HepG2 (cell line): ENCODE data around the gene NDRG3. TPM values are rescaled to one million over a fixed set of nuclear protein-coding genes. Genes with fewer than 3 reads are reported as not detected.

Experiments
- CBX5 ChIP-seq: sonication (generic); formaldehyde crosslinking; IDR thresholded peaks from 2 replicates; pipeline ENCODE4 v1.4.0; 2020; ENCODE audit warnings: missing genetic modification reagents, borderline replicate concordance
- HDAC1 ChIP-seq: sonication (generic); formaldehyde crosslinking; IDR thresholded peaks from 2 replicates; pipeline ENCODE4 v1.5.1; 2020; ENCODE audit warnings: mild to moderate bottlenecking, missing genetic modification reagents
- HMGXB3 ChIP-seq: sonication (generic); formaldehyde crosslinking; IDR thresholded peaks from 2 replicates; pipeline ENCODE4 v1.4.0; 2020; ENCODE audit warnings: missing genetic modification reagents, borderline replicate concordance
- MAX ChIP-seq: IDR thresholded peaks from 2 replicates; pipeline ENCODE4 v1.6.1; 2012; ENCODE audit warnings: inconsistent platforms
- MTF2 ChIP-seq: sonication (generic); formaldehyde crosslinking; IDR thresholded peaks from 2 replicates; pipeline ENCODE4 v1.5.0; 2020; ENCODE audit warnings: missing genetic modification reagents, borderline replicate concordance
- MXD4 ChIP-seq: IDR thresholded peaks from 2 replicates; pipeline ENCODE4 v1.6.1; 2016; ENCODE audit warnings: mild to moderate bottlenecking, missing biosample characterization, missing genetic modification reagents
- PHF8 ChIP-seq: sonication (generic); formaldehyde crosslinking; IDR thresholded peaks from 2 replicates; pipeline ENCODE4 v1.5.0; 2020; ENCODE audit warnings: missing genetic modification reagents
- SALL2 ChIP-seq: sonication (generic); formaldehyde crosslinking; IDR thresholded peaks from 2 replicates; pipeline ENCODE4 v1.8.1; 2023; ENCODE audit warnings: mild to moderate bottlenecking, missing genetic modification reagents, inconsistent platforms
- SNAPC2 ChIP-seq: sonication (generic); formaldehyde crosslinking; IDR thresholded peaks from 2 replicates; pipeline ENCODE4 v1.8.1; 2022; ENCODE audit warnings: mild to moderate bottlenecking, missing genetic modification reagents
- SOX6 ChIP-seq, 2 experiments: fragments of 450-650 bp in 1 of 2; sonication (generic) in 1 of 2; formaldehyde crosslinking in 1 of 2; IDR thresholded peaks; 2 replicates each; pipeline versions ENCODE4 v1.4.0 to v1.6.1; 2017 to 2020; ENCODE audit warnings: antibody characterized with exemption in 1 of 2, mild to moderate bottlenecking in 1 of 2, missing genetic modification reagents in 1 of 2
- TEAD3 ChIP-seq: optimal IDR thresholded peaks from 2 replicates; pipeline ENCODE3; 2016; ENCODE audit warnings: borderline replicate concordance
- YEATS4 ChIP-seq: sonication (generic); formaldehyde crosslinking; IDR thresholded peaks from 2 replicates; pipeline ENCODE4 v1.4.0; 2020; ENCODE audit warnings: missing genetic modification reagents, borderline replicate concordance
- ZBTB44 ChIP-seq: sonication (generic); formaldehyde crosslinking; IDR thresholded peaks from 2 replicates; pipeline ENCODE4 v1.4.0; 2020; ENCODE audit warnings: missing genetic modification reagents
- ZBTB7B ChIP-seq: sonication (generic); formaldehyde crosslinking; IDR thresholded peaks from 2 replicates; pipeline ENCODE4 v1.4.0; 2020; ENCODE audit warnings: missing genetic modification reagents
- ZBTB8A ChIP-seq: sonication (generic); formaldehyde crosslinking; IDR thresholded peaks from 2 replicates; pipeline ENCODE4 v1.4.0; 2020; ENCODE audit warnings: mild to moderate bottlenecking, low read depth, missing genetic modification reagents, borderline replicate concordance
- ZMYM4 ChIP-seq: sonication (generic); formaldehyde crosslinking; IDR thresholded peaks from 2 replicates; pipeline ENCODE4 v1.8.1; 2023; ENCODE audit warnings: mild to moderate bottlenecking, missing genetic modification reagents
- ZNF607 ChIP-seq: sonication (generic); formaldehyde crosslinking; IDR thresholded peaks from 2 replicates; pipeline ENCODE4 v1.5.1; 2020; ENCODE audit warnings: missing genetic modification reagents, mild to moderate bottlenecking, borderline replicate concordance
- ZNF629 ChIP-seq: sonication (generic); formaldehyde crosslinking; conservative IDR thresholded peaks from 2 replicates; pipeline ENCODE4 v1.5.0; 2020; ENCODE audit warnings: missing genetic modification reagents
- ZXDC ChIP-seq: sonication (generic); formaldehyde crosslinking; IDR thresholded peaks from 2 replicates; pipeline ENCODE4 v1.5.0; 2020; ENCODE audit warnings: mild to moderate bottlenecking, missing genetic modification reagents
- polyA plus RNA-seq, 8 experiments: library from polyadenylated mRNA; depleted of rRNA in 3 of 8; stranded (reverse) in 7 of 8; unstranded in 1 of 8; fragments of >200 nt; fragmentation: Illumina TruSeq in 4 of 8; extraction: Trizol in 4 of 8; gene quantifications; 2 replicates each; pipeline versions ENCODE4 v1.2.1 to v1.2.3, GENCODE V29; 2011 to 2016; ENCODE audit warnings: low read depth in 4 of 8, missing spikeins in 1 of 8, mixed read lengths in 1 of 8; ENCODE audit not compliant: insufficient read depth in 1 of 8
- total RNA-seq, 5 experiments: library from RNA; depleted of rRNA; stranded (reverse); fragments of >200 nt; fragmentation: Illumina TruSeq; extraction: Trizol; gene quantifications; 2 replicates each; pipeline ENCODE4 v1.2.3, GENCODE V29; 2016; ENCODE audit warnings: low read depth in 1 of 5

NDRG3 gene
- total and polyA plus RNA-seq, 2 of the 13 experiments (the other 11 are each of a cell fraction or from before 2014, with no cell fraction given): 36.0 to 40.5 TPM

- TF ChIP-seq HMGXB3 (CRISPR knock-in tag): peak; percentile 97
- peak; percentile 81; the same call in 1 of the 2 replicates for TF ChIP-seq ZBTB44 (CRISPR knock-in tag)
- TF ChIP-seq TEAD3 (CRISPR knock-in tag): peak; percentile 85
- TF ChIP-seq MAX: peak; percentile 94
- TF ChIP-seq ZMYM4: peak; percentile 100
- TF ChIP-seq ZNF629 (CRISPR knock-in tag): peak; percentile 82
- TF ChIP-seq SNAPC2 (CRISPR knock-in tag): peak; percentile 31; the same call in 1 of the 2 replicates
- no peak for TF ChIP-seq ZBTB8A (CRISPR knock-in tag)
- TF ChIP-seq MTF2: no peak
- TF ChIP-seq MXD4: peak; percentile 98
- peak; percentile 85 for TF ChIP-seq ZBTB7B (CRISPR knock-in tag)
- peak; percentile 93; the same call in 1 of the 2 replicates for TF ChIP-seq ZXDC (CRISPR knock-in tag)
- TF ChIP-seq CBX5 (CRISPR knock-in tag): peak; percentile 99
- peak; percentile 99 for TF ChIP-seq SALL2 (CRISPR knock-in tag)
- TF ChIP-seq SOX6 (IDR thresholded peaks at IDR 0.05): no peak
- TF ChIP-seq SOX6 (CRISPR knock-in tag; IDR thresholded peaks at IDR 0.05): peak; percentile 88
- TF ChIP-seq PHF8 (CRISPR knock-in tag): peak; percentile 95
- peak; percentile 92 for TF ChIP-seq ZNF607 (CRISPR knock-in tag)
- TF ChIP-seq HDAC1 (CRISPR knock-in tag): peak; percentile 100
- TF ChIP-seq YEATS4 (CRISPR knock-in tag): peak; percentile 98
Observed at GRCh38 chr20:36605399-36606157, 140.3 kb downstream of the NDRG3 start, which contains the start of gene RAB5IF (continued).
